GM12874 (cell line): ENCODE measurements around the gene RRP7A.

Experiments used
- TF ChIP-seq, protein P1 (sequence below): IDR thresholded peaks from 2 replicates; pipeline ENCODE4 v1.5.1; 2011; ENCODE audit warnings: low read depth, mild to moderate bottlenecking, control low read depth, low read length, moderate library complexity; ENCODE audit not compliant: insufficient read depth

The RRP7A gene

DNA sequence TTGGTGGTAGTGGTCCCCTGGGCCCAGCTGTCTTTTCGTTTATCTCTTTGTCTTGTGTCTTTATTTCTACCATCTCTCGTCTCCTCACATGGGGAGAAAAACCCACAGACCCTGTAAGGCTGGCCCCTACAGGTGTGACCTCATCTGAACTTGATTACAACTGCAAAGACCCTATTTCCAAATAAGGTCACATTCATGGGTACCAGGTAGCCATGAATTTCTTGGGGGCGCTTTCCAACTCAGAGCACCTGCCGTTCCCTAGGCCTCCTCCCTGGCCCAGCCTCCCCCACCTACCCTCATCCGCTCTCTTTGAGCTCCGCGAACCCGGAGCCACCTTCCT is 14.0 kb upstream of the RRP7A start:
- TF ChIP-seq, protein P1, sequence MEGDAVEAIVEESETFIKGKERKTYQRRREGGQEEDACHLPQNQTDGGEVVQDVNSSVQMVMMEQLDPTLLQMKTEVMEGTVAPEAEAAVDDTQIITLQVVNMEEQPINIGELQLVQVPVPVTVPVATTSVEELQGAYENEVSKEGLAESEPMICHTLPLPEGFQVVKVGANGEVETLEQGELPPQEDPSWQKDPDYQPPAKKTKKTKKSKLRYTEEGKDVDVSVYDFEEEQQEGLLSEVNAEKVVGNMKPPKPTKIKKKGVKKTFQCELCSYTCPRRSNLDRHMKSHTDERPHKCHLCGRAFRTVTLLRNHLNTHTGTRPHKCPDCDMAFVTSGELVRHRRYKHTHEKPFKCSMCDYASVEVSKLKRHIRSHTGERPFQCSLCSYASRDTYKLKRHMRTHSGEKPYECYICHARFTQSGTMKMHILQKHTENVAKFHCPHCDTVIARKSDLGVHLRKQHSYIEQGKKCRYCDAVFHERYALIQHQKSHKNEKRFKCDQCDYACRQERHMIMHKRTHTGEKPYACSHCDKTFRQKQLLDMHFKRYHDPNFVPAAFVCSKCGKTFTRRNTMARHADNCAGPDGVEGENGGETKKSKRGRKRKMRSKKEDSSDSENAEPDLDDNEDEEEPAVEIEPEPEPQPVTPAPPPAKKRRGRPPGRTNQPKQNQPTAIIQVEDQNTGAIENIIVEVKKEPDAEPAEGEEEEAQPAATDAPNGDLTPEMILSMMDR = no peak

DNA sequence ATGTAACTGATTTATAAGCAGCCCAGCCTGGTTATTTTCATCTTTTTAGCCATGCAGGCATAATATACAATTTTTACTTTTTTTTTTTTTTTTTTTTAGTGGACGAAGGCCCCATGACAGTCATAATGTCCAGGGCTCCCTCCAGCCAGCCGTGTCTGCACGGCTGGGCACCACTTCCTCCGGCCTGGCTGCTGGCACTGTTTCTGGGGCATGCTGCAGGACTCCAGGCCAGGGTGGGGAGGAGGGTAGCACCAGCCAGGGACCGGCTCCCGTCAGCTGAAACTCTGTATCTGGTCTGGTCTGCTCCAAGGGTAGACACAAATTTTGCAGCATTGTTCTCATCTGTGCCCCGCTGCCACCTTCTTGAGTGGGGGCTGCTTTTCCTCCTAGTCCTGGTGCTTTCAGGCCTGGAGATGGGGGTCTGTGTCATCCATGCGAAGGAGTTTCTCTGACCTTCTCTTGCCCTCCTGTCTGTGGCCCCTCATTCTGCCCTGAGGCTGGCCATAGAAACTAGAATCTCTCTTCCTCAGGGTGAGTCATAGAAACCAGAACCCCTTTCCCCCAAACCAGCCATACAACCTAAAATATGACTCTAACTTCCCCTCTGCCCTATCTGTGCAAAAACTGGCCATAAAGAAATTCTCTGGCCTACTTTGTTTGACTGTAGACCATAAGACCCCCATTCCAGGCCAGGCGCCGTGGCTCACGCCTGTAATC is 9.2 kb upstream of the RRP7A start:
- TF ChIP-seq, protein P1 = no peak

DNA sequence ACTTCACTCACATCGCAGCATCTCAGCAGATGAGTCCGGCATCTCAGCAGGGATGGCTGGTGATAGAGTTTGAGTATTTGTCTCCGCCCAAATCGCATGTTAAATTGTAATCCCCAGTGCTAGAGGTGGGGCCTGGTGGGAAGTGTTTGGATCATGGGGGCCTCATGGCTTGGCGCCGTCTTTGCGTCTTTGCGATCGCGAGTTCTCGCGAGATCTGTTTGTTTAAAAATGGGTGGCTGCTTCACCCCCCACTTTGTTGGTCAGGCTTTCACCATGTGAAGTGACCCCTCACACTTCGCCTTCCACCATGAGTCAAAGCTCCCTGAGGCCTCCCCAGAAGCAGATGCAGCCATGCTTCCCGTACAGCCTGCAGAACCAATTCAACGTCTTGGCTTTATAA is 3.0 kb upstream of the RRP7A start:
- TF ChIP-seq, protein P1 = no peak

DNA sequence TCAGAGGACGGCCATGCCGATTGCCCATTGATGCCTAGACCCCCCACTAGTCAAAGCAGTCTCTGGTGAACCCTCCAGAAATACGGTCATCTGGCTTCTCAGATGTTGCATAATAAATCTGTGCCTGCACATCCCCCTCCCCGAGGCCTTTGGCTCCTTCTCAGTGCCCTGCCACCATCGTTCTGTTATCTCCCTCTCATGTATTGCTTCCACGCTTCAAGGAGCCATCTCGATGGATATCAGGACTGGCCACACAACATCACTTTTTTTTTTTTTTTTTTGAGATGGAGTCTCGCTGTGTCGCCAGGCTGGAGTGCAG is 1.6 kb upstream of the RRP7A start:
- TF ChIP-seq, protein P1 = no peak

DNA sequence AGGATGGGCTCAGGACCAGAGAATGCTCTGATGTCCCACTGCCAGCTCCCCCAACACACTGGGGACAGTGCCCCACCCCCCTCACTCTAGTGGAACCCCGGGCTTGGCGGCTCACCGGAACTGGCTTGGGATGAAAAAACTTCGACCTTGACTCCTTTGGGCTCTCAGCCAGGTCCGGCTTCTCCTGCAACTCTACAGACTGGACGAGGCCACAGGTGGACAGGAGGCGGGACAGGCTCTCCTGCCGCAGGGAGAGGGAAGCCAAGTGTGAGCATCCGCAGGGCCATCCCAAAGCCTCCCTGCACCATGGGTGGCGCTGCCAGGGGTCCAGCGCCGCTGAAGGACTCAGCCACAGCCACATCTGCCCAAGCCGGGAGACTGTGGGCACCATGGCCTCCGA is 3.7 kb downstream of the RRP7A start:
- TF ChIP-seq, protein P1 = no peak

DNA sequence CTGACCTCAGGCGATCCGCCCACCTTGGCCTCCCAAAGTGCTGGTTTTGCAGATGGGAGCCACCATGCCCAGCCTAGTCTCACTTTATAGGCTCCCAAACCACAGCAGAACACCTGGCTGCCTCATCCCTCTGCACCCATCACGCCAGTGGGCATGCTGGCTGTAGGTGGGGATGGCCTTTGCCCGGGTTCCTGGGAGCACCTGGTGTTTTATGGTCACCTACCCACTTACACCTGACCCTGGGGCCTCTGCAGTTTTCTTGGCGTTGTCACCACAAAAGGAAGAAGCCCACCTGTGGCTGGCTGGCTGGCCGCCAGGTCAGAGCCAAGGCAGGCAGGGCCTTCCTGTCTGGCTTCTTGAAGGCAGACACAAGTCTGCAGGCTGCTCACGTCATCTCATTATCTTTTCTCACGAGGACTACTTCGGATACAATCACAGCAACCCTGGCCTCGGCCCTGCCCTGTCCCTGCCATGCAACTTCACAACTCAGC is 8.2 kb downstream of the RRP7A start:
- TF ChIP-seq, protein P1 = no peak

DNA sequence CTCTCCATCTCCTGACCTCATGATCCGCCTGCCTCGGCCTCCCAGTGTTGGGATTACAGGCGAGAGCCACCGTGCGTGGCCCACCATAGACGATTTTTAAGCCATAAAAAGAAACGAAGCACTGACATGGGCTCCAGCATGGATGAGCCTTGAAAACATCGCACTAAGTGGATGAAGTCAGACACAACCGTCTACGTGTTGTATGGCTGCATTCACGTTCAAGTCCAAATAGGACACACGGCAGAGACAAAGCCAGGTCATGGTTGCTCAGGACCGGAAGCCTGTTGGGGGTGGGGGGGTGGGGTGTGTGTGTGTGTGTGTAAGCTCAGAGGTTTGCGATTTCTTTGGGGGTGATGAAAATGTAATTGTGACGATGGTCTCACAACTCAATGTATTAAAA is 10.0 kb downstream of the RRP7A start:
- TF ChIP-seq, protein P1 = no peak

DNA sequence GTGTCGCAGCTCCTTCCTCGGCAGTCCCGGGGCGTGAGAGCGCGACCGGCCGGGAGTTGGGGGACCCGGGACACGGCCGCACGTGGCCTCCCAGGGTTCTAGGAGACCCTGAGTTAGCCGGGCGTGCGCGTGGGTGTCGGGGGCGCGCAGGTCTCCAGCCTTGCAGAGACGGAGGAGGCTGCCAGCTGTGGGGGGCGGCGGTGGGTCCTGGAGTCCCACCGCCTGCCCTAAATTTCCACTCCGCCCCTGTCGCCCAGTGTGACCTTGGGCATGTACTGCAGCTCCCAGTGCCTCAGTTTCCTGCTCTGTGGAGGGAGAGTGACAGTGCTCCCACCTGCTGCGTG is 18.8 kb downstream of the RRP7A start:
- TF ChIP-seq, protein P1 = no peak
